ENCODE results near the gene FAM83G. TPM values are rescaled to one million over a fixed set of nuclear protein-coding genes. Genes with fewer than 3 reads are reported as not detected.

Gene FAM83G
- total and polyA plus RNA-seq, 2 donors (not counting 3 experiments of a cell fraction or from before 2014, with no cell fraction given): 7.0 to 10.9 TPM

DNA sequence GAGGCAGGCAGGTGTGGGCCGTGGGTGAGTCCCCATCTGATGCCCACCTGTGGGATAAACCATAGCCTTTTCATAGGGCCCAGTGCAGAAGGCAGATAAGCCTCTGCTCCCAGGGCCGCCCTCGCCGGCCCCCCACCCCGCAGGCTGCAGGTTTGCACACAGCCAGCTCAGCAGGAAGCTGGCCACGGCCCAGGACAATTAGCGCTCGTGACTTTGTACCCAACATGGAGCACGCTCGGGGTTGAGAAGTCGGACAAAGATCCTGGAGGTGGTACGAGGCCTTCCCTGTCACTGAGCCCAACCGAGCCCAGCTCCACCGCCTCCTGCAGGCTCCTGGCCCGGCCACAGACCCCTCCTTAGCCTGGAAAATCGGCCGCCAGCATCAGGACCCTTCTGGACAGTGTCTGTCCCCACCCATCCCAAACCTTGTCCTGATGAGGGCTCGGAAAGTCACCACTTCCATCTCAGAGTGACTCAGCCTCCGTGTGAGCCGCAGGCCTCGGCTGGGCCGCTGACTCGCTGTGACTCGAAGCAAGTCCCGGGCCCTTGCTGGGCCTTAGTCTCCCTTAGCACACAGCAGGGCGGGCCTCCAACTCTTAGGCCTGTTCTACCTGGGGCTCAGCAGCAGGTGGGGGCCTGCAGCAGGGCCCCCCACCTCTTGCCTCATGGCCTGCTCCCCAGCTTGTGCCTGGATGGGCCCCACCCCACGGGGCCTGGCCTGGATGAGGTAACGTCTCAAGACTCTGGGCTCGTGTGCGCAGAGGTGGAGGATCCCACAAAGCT lies 22.7 kb downstream of the FAM83G start:
- POLR2A ChIA-PET: no interaction called here
- intact Hi-C loops (cut with micrococcal nuclease): no loop called here
- H3K4me3 ChIP-seq (replicated peaks in 1 of 3; ENCODE audit: insufficient read depth in 1 of 3, low read depth in 1 of 3, low read length in 3 of 3): no peak overlapping the region
- no peaks in the 10 kb centered on the region for H3K9me3 ChIP-seq (replicated peaks; ENCODE audit: control insufficient read depth, insufficient read depth, low read length)
- peak overlapping the region; percentile 39 for H3K9ac ChIP-seq (replicated peaks; ENCODE audit: extremely low read depth, insufficient read depth, low read length)
- H3K4me1 ChIP-seq (ENCODE audit: control insufficient read depth, extremely low read depth, insufficient read depth, low read length): peaks cover 8% of the 10 kb centered on the region
- no peaks in the 10 kb centered on the region for H3K79me2 ChIP-seq (ENCODE audit: control insufficient read depth, insufficient read depth, low read length)
- peak; percentile 46 for DNase-seq (ENCODE audit: low read depth, low spot score)
- dilution Hi-C loops (cut with MboI; ENCODE audit: extremely low pct_ligation_motif_present, low sequenced_read_pairs): no loop called here
- TF ChIP-seq POLR2A (IDR thresholded peaks at IDR 0.05; ENCODE audit: low read depth, low read length): no peak
- peak; percentile 92 for TF ChIP-seq FOS (IDR thresholded peaks at IDR 0.05; ENCODE audit: borderline replicate concordance, insufficient read depth, low read length)
- CTCF ChIA-PET: interaction anchor here (0.9 to 2.0 kb wide), 3 partner anchors 9 to 21 kb away, joined by 4 to 11 read pairs (median 4); no protein-coding TSS in a partner anchor
- no peaks in the 10 kb centered on the region for H3K9me1 ChIP-seq (replicated peaks; ENCODE audit: control insufficient read depth, extremely low read depth, insufficient read depth, low read length)
- H3K27ac ChIP-seq (ENCODE audit: insufficient read depth, low read depth, low read length): peak overlapping the region; percentile 54
- no peaks in the 10 kb centered on the region for H3K27me3 ChIP-seq (ENCODE audit: control insufficient read depth in 2 of 2, insufficient read depth in 2 of 2, low read length in 2 of 2)
- H3K4me2 ChIP-seq (ENCODE audit: insufficient read depth, low read length): no peak overlapping the region
- peaks cover 0 to 9% of the 10 kb centered on the region in 2 experiments for H3K36me3 ChIP-seq (ENCODE audit: control insufficient read depth in 2 of 2, extremely low read depth in 1 of 2, insufficient read depth in 2 of 2, low read length in 2 of 2)
- BruUV-seq (replicated peaks): no TSS peak
- H4K20me1 ChIP-seq (replicated peaks; ENCODE audit: control insufficient read depth, extremely low read depth, insufficient read depth, low read length): no peaks in the 10 kb centered on the region
- H2AFZ ChIP-seq (ENCODE audit: low read depth, low read length): peak overlapping the region; percentile 67
- FAIRE-seq: peak; percentile 71

DNA sequence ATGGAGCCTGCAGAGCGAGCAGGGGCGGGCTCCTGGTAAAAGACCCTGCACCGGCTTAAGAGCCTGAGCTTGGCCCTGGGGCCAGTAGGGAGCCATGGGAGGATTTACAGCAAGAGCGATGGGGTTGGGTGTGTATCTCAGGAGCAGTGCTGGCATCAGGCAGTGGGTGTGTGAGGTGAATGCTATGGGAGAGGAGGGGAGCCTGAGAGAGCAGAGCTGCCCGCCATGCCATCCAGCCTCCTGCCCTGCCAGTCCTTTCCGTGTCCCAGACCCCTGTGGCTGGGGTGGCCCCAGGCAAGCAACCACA lies 23.3 kb downstream of the FAM83G start:
- Histone ChIP-seq H3K9me1 (replicated peaks; ENCODE audit: control insufficient read depth, extremely low read depth, insufficient read depth, low read length) (no peaks in the 10 kb centered on the region), H4K20me1 (replicated peaks; ENCODE audit: control insufficient read depth, extremely low read depth, insufficient read depth, low read length) (no peaks in the 10 kb centered on the region), H3K4me2 (ENCODE audit: insufficient read depth, low read length) (no peak overlapping the region), H3K4me1 (ENCODE audit: control insufficient read depth, extremely low read depth, insufficient read depth, low read length) (peaks cover 8% of the 10 kb centered on the region), H3K4me3 (replicated peaks in 1 of 3; ENCODE audit: insufficient read depth in 1 of 3, low read depth in 1 of 3, low read length in 3 of 3) (no peak overlapping the region), H2AFZ (ENCODE audit: low read depth, low read length) (no peak overlapping the region), H3K9me3 (replicated peaks; ENCODE audit: control insufficient read depth, insufficient read depth, low read length) (no peaks in the 10 kb centered on the region), H3K79me2 (ENCODE audit: control insufficient read depth, insufficient read depth, low read length) (no peaks in the 10 kb centered on the region), H3K9ac (replicated peaks; ENCODE audit: extremely low read depth, insufficient read depth, low read length) (no peak overlapping the region), H3K36me3 (ENCODE audit: control insufficient read depth in 2 of 2, extremely low read depth in 1 of 2, insufficient read depth in 2 of 2, low read length in 2 of 2) (peaks cover 0 to 12% of the 10 kb centered on the region in 2 experiments), H3K27me3 (ENCODE audit: control insufficient read depth in 2 of 2, insufficient read depth in 2 of 2, low read length in 2 of 2) (no peaks in the 10 kb centered on the region), H3K27ac (ENCODE audit: insufficient read depth, low read depth, low read length) (no peak overlapping the region)
- POLR2A ChIA-PET: no interaction called here
- BruUV-seq (replicated peaks): no TSS peak
- dilution Hi-C loops (cut with MboI; ENCODE audit: extremely low pct_ligation_motif_present, low sequenced_read_pairs): no loop called here
- TF ChIP-seq MYC (IDR thresholded peaks at IDR 0.05; ENCODE audit: low read depth, low read length) (no peak), POLR2A (IDR thresholded peaks at IDR 0.05; ENCODE audit: low read depth, low read length) (no peak)
- TF ChIP-seq, protein P1, sequence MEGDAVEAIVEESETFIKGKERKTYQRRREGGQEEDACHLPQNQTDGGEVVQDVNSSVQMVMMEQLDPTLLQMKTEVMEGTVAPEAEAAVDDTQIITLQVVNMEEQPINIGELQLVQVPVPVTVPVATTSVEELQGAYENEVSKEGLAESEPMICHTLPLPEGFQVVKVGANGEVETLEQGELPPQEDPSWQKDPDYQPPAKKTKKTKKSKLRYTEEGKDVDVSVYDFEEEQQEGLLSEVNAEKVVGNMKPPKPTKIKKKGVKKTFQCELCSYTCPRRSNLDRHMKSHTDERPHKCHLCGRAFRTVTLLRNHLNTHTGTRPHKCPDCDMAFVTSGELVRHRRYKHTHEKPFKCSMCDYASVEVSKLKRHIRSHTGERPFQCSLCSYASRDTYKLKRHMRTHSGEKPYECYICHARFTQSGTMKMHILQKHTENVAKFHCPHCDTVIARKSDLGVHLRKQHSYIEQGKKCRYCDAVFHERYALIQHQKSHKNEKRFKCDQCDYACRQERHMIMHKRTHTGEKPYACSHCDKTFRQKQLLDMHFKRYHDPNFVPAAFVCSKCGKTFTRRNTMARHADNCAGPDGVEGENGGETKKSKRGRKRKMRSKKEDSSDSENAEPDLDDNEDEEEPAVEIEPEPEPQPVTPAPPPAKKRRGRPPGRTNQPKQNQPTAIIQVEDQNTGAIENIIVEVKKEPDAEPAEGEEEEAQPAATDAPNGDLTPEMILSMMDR (IDR thresholded peaks at IDR 0.05; ENCODE audit: extremely low read depth in 1 of 2, insufficient read depth in 1 of 2, low read depth in 1 of 2, low read length in 2 of 2): no peak
- DNase-seq (ENCODE audit: low read depth, low spot score) (no peak), FAIRE-seq (no peak)
- CTCF ChIA-PET: interaction anchor here (0.9 to 2.0 kb wide), 3 partner anchors 9 to 20 kb away, joined by 4 to 11 read pairs (median 4); no protein-coding TSS in a partner anchor
- intact Hi-C loops (cut with micrococcal nuclease): no loop called here

Measured in endothelial cell of umbilical vein (primary cell).